D721Med (cell line): ENCODE results near the gene PLPPR5.

ENCODE experiments used
- DNase-seq: peaks from one replicate; pipeline ENCODE4 v3.0.0; 2011; ENCODE audit warnings: low spot score; ENCODE audit not compliant: insufficient read length
- FAIRE-seq: peaks from 2 replicates; lab custom pipeline; 2011; peaks lifted over from hg19 to GRCh38; lab: Jason Lieb, UNC
- CTCF ChIP-seq: IDR thresholded peaks from 2 replicates; pipeline ENCODE4 v1.5.1; 2012; ENCODE audit warnings: mild to moderate bottlenecking, control low read depth; ENCODE audit not compliant: insufficient read depth; ENCODE audit errors: missing control alignments

PLPPR5 gene

DNA sequence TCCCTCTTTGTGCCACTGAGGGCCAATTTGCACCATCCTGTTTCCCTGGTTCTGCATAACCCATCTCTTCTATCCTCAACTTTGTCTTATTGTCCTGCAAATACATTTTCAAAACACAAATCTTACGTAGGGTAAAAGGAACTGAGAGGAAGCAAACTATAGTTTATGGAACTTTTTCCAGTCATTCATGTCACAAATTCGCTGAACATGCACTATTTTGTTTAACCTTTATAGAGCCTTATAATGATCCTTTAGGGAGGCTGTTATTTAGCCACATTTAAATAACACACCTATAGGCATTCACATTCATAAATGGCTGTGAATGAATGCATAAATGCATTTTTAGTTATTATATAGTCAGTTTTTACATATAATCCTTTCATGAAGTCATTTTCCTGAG is 85.0 kb downstream of the PLPPR5 start:
- DNase-seq (no peak), FAIRE-seq (no peak)
- no peak for TF ChIP-seq CTCF

- FAIRE-seq, result no peak
- DNase-seq, result no peak
- TF ChIP-seq CTCF, result no peak
Measured at GRCh38 chr1:98919211-98919610, 85.5 kb downstream of the PLPPR5 start.

GRCh38 chr1:98914547-98914946 is 90.1 kb downstream of the PLPPR5 start:
- FAIRE-seq (no peak), DNase-seq (no peak)
- TF ChIP-seq CTCF, result no peak

DNA sequence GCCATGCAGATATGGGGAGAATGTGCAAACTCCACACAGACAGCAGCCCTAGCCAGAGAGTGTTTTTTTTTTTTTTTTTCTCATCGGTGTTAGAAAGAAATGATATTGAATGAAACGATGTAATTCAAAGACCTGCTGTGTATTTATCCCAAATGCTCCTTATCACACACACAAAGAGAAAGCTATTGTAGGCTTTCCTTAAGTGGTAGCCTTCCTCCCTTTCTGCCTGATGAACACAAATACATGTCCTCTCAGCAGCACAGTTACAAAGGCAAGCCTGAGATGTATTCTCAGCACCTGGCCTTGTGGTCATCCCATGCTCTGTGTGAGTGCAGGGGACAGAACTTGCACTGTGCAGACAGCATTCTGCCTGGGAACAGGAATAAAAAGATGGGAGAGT is 93.8 kb downstream of the PLPPR5 start:
- FAIRE-seq (no peak), DNase-seq (no peak)
- no peak for TF ChIP-seq CTCF

DNA sequence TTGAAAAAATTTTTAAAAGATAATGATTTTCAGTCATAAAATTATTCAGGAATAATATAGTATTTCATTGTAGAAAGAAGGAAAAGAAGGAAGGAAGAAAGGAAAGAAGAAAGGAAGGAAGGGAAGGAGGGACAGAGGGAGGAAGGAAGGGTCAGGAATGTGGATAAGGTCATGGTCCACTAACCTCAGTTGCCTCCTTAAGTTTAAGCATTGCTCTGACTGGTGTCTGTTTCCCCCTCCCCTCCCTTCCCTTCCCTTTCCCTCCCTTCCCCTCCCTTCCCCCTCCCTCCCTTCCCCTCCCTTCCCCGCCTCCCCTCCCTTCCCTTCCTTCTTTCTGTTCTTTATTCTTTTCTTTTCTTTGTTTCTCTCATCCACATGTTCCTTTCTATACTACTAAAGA is 95.7 kb downstream of the PLPPR5 start:
- DNase-seq (no peak), FAIRE-seq (no peak)
- TF ChIP-seq CTCF, result no peak

GRCh38 chr1:98906809-98907208 is 97.9 kb downstream of the PLPPR5 start:
- FAIRE-seq (no peak), DNase-seq (no peak)
- TF ChIP-seq CTCF, result no peak

GRCh38 chr1:98906361-98906760 is 98.3 kb downstream of the PLPPR5 start:
- no peak for TF ChIP-seq CTCF
- FAIRE-seq (no peak), DNase-seq (no peak)
